Thyroid gland (tissue), 4 donors: ENCODE results near the gene PHACTR1. TPM values are rescaled to one million over a fixed set of nuclear protein-coding genes. Genes with fewer than 3 reads are reported as not detected.

Experiments
- DNase-seq, 2 donors: peaks; one replicate each; pipeline ENCODE4 v3.0.0-alpha.2; 2019
- H3K27ac ChIP-seq, 3 donors: fragments of 200-600 bp; sonication (generic); 1 replicate in 2 of 3; 2 replicates in 1 of 3; pipeline ENCODE4 v1.5.1; 2016 to 2019; ENCODE audit warnings: mild to moderate bottlenecking in 1 of 3, moderate library complexity in 1 of 3
- H3K27me3 ChIP-seq: fragments of 200-600 bp; sonication (generic); one replicate; pipeline ENCODE4 v1.5.1; 2019
- H3K36me3 ChIP-seq, 2 donors: fragments of 200-600 bp; sonication (generic); one replicate each; pipeline ENCODE4 v1.5.1; 2016 to 2019
- H3K4me1 ChIP-seq, 2 donors: fragments of 200-600 bp; sonication (generic); one replicate each; pipeline ENCODE4 v1.5.1; 2017 to 2019
- H3K4me3 ChIP-seq, 3 donors: fragments of 200-600 bp; sonication (generic); replicated peaks in 1 of 3; 1 replicate in 2 of 3; 2 replicates in 1 of 3; pipeline ENCODE4 v1.5.1; 2016; ENCODE audit warnings: mild to moderate bottlenecking in 1 of 3
- H3K9me3 ChIP-seq: fragments of 200-600 bp; sonication (generic); one replicate; pipeline ENCODE4 v1.5.1; 2017
- CTCF ChIP-seq, 6 experiments: fragments of 200-600 bp in 3 of 6; fragments of 450-650 bp in 3 of 6; sonication (generic) in 3 of 6; IDR thresholded peaks; one replicate each; pipeline ENCODE4 v1.5.1; 2016 to 2019; ENCODE audit warnings: antibody characterized with exemption in 6 of 6, mild to moderate bottlenecking in 2 of 6, inconsistent platforms in 1 of 6, moderate library complexity in 1 of 6
- POLR2A ChIP-seq, 2 donors: fragments of 450-650 bp; IDR thresholded peaks; one replicate each; pipeline ENCODE4 v1.6.1; 2017; ENCODE audit warnings: antibody characterized with exemption in 2 of 2, mild to moderate bottlenecking in 2 of 2, moderate library complexity in 1 of 2
- WGBS, 2 donors: methylation state at CpG; one replicate each; pipeline ENCODE4 v1.1.5; 2017; 5-methylcytosine and 5-hydroxymethylcytosine counted together
- intact Hi-C: fragments of 100-400 bp; cut with DNase I; formaldehyde crosslinking; loops from one replicate; pipeline ENCODE4 v1.15.1; 2023
- total RNA-seq, 4 donors: library from RNA; depleted of rRNA; stranded (reverse); fragments of >200 nt; gene quantifications; one replicate each; pipeline ENCODE4 v1.2.3, GENCODE V29; 2016

PHACTR1 gene
- total RNA-seq, 4 donors from 2014 or later: 2.9 to 8.6 (median 4.4) TPM

GRCh38 chr6:12698298-12698697 is 18.3 kb upstream of the PHACTR1 start:
- TF ChIP-seq POLR2A (IDR thresholded peaks at IDR 0.05): no peak
- no peak for TF ChIP-seq CTCF (IDR thresholded peaks at IDR 0.05)
- intact Hi-C loops: no loop called here
- no peak for DNase-seq
- H3K4me1 ChIP-seq: no peaks in the 10 kb centered on the region
- no peaks in the 10 kb centered on the region for H3K36me3 ChIP-seq
- H3K27ac ChIP-seq: no peak overlapping the region
- 82 to 92% methylated on average over 4 of the region's 4 CpGs for WGBS, 2 donors
- H3K9me3 ChIP-seq: no peaks in the 10 kb centered on the region
- H3K4me3 ChIP-seq: no peak overlapping the region
- no peaks in the 10 kb centered on the region for H3K27me3 ChIP-seq

- no peaks in the 10 kb centered on the region for H3K27me3 ChIP-seq
- no peaks in the 10 kb centered on the region for H3K9me3 ChIP-seq
- H3K27ac ChIP-seq: no peak overlapping the region
- TF ChIP-seq POLR2A (IDR thresholded peaks at IDR 0.05) (no peak), CTCF (IDR thresholded peaks at IDR 0.05) (no peak)
- WGBS, 2 donors: 77 to 95% methylated on average over 1 of the region's 1 CpG
- H3K4me3 ChIP-seq: no peak overlapping the region
- DNase-seq: no peak
- H3K36me3 ChIP-seq: no peaks in the 10 kb centered on the region
- intact Hi-C loops: no loop called here
- H3K4me1 ChIP-seq: no peaks in the 10 kb centered on the region
Observed at GRCh38 chr6:12704946-12705345, 11.6 kb upstream of the PHACTR1 start.

- DNase-seq: no peak
- no peak overlapping the region for H3K4me3 ChIP-seq
- H3K27ac ChIP-seq: no peak overlapping the region
- H3K9me3 ChIP-seq: no peaks in the 10 kb centered on the region
- WGBS, 2 donors: 83 to 93% methylated on average over 1 of the region's 1 CpG
- no peaks in the 10 kb centered on the region for H3K27me3 ChIP-seq
- no peaks in the 10 kb centered on the region for H3K4me1 ChIP-seq
- H3K36me3 ChIP-seq: no peaks in the 10 kb centered on the region
- intact Hi-C loops: no loop called here
- no peak for TF ChIP-seq POLR2A (IDR thresholded peaks at IDR 0.05)
- TF ChIP-seq CTCF (IDR thresholded peaks at IDR 0.05): no peak
Observed at GRCh38 chr6:12709116-12709515, 7.5 kb upstream of the PHACTR1 start.

- Histone ChIP-seq H3K36me3 (no peaks in the 10 kb centered on the region), H3K4me1 (no peaks in the 10 kb centered on the region), H3K27me3 (no peaks in the 10 kb centered on the region), H3K27ac (no peak overlapping the region), H3K9me3 (no peaks in the 10 kb centered on the region), H3K4me3 (no peak overlapping the region)
- no peak for DNase-seq
- WGBS, 2 donors: 55% methylated on average over 3 of the region's 3 CpGs
- no peak for TF ChIP-seq POLR2A (IDR thresholded peaks at IDR 0.05)
- TF ChIP-seq CTCF (IDR thresholded peaks at IDR 0.05): no peak
- intact Hi-C loops: no loop called here
Observed at GRCh38 chr6:12709556-12710232, 6.9 kb upstream of the PHACTR1 start.

GRCh38 chr6:12710921-12711320 is 5.6 kb upstream of the PHACTR1 start:
- intact Hi-C loops: no loop called here
- no peaks in the 10 kb centered on the region for H3K4me1 ChIP-seq
- no peaks in the 10 kb centered on the region for H3K9me3 ChIP-seq
- H3K27ac ChIP-seq: no peak overlapping the region
- no peak for DNase-seq
- TF ChIP-seq POLR2A (IDR thresholded peaks at IDR 0.05): no peak
- no peak for TF ChIP-seq CTCF (IDR thresholded peaks at IDR 0.05)
- no peaks in the 10 kb centered on the region for H3K27me3 ChIP-seq
- no peaks in the 10 kb centered on the region for H3K36me3 ChIP-seq
- no peak overlapping the region for H3K4me3 ChIP-seq
- 76 to 87% methylated on average over 4 of the region's 4 CpGs for WGBS, 2 donors
